Right lobe of liver (tissue), 6 donors: ENCODE results near the gene COL28A1. TPM values are rescaled to one million over a fixed set of nuclear protein-coding genes. Genes with fewer than 3 reads are reported as not detected.

Source experiments
- ATAC-seq, 4 donors: fragments of 200-7000 bp; cut with Tn5 transposase; one replicate each; pipeline ENCODE4 v1.9.1; 2020; ENCODE audit warnings: mild to moderate bottlenecking in 4 of 4, moderate library complexity in 4 of 4
- DNase-seq, 3 donors: peaks; one replicate each; pipeline ENCODE4 v3.0.0-alpha.2; 2020
- H3K27ac ChIP-seq, 3 donors: fragments of 200-600 bp; one replicate each; pipeline ENCODE4 v1.8.0; 2022
- H3K27me3 ChIP-seq, 2 donors: fragments of 200-600 bp; one replicate each; pipeline ENCODE4 v1.8.0; 2022
- H3K36me3 ChIP-seq, 4 donors: fragments of 200-600 bp; sonication (generic) in 1 of 4; one replicate each; pipeline versions ENCODE4 v1.5.1 to v1.8.0; 2017 to 2022; ENCODE audit warnings: control low read depth in 1 of 4
- H3K4me1 ChIP-seq, 4 donors: fragments of 200-600 bp; sonication (generic) in 1 of 4; one replicate each; pipeline versions ENCODE4 v1.5.1 to v1.8.0; 2017 to 2022; ENCODE audit warnings: control low read depth in 1 of 4
- H3K4me3 ChIP-seq, 3 donors: fragments of 200-600 bp; one replicate each; pipeline ENCODE4 v1.8.0; 2022
- H3K9me3 ChIP-seq, 4 donors: fragments of 200-600 bp; sonication (generic) in 1 of 4; one replicate each; pipeline versions ENCODE4 v1.5.1 to v1.8.0; 2017 to 2022; ENCODE audit warnings: control low read depth in 1 of 4
- CTCF ChIP-seq, 4 donors: fragments of 200-600 bp in 3 of 4; fragments of 450-650 bp in 1 of 4; IDR thresholded peaks; one replicate each; pipeline versions ENCODE4 v1.5.1 to v1.8.0; 2016 to 2022; ENCODE audit warnings: antibody characterized with exemption in 4 of 4, mild to moderate bottlenecking in 2 of 4
- POLR2A ChIP-seq: fragments of 450-650 bp; IDR thresholded peaks from one replicate; pipeline ENCODE4 v1.6.1; 2017; ENCODE audit warnings: antibody characterized with exemption, mild to moderate bottlenecking
- WGBS: methylation state at CpG from one replicate; pipeline ENCODE4 v1.1.6; 2018; ENCODE audit warnings: low coverage, low lambda C conversion rate; ENCODE audit not compliant: insufficient coverage; ENCODE audit errors: missing lambda C conversion rate; 5-methylcytosine and 5-hydroxymethylcytosine counted together
- intact Hi-C, 2 donors: fragments of 100-400 bp; cut with DNase I; formaldehyde crosslinking; loops; one replicate each; pipeline versions ENCODE4 v1.11.2 to v1.14.1; 2022
- total RNA-seq, 6 experiments: library from RNA; depleted of rRNA in 2 of 6; stranded (reverse); fragments of >200 nt in 2 of 6; fragmentation: NEBNext Ultra II Directional in 3 of 6; extraction: Animal tissue kit (Norgen Biotek cat#: 25700) in 3 of 6; gene quantifications; one replicate each; pipeline versions ENCODE4 v1.1.0 to v1.2.4, GENCODE V29; 2016 to 2023
- donor health status: DM: no; HTN: yes; CAD: no.
- donor health status: DM: no; HTN: no; CAD: no.
- donor health status: DM: no; HTN: no; CAD: no.
- donor health status: DM: no; HTN: yes; CAD: no.
- donor health status: DM: no; HTN: yes; CAD: no.

The COL28A1 gene
- total RNA-seq, 6 experiments from 2014 or later = 0.07 to 0.51 (median 0.34) TPM; not detected in 2

DNA sequence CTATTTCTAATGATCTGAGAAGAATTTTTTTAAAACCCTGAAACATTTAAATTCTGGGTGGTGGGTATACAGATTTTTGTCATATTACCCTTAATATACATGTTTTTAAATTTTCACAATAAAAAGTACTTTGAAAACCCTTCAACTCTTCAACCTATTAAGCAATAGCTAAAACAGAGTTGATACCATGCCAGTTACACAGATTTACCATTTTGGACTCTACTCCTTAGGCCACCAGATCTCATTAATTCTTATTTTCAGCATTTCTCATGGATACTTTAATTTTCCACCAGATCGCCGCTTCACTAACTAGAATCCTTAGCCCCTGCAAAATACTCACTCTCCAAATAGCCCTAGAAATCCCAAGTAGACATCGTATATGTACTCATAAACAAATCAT, 12.7 kb upstream of the COL28A1 start:
- no peaks in the 10 kb centered on the region for H3K27me3 ChIP-seq
- ATAC-seq = peak; percentile 30 to 62 (median 46)
- no peaks in the 10 kb centered on the region for H3K36me3 ChIP-seq
- no peak for DNase-seq
- TF ChIP-seq CTCF (IDR thresholded peaks at IDR 0.05) (no peak), POLR2A (no peak)
- H3K27ac ChIP-seq = no peak overlapping the region
- intact Hi-C loops = no loop called here
- peaks cover 0 to 23% (median 3%) of the 10 kb centered on the region in 4 donors for H3K4me1 ChIP-seq
- WGBS = 84% methylated on average over 3 of the region's 3 CpGs
- no peaks in the 10 kb centered on the region for H3K9me3 ChIP-seq
- no peak overlapping the region for H3K4me3 ChIP-seq

- DNase-seq (no peak), ATAC-seq (peak; percentile 57 to 85 (median 80))
- H3K36me3 ChIP-seq = no peaks in the 10 kb centered on the region
- H3K4me3 ChIP-seq = peak overlapping the region in 2 of 3 donors; percentile 26 to 33
- H3K27me3 ChIP-seq = no peaks in the 10 kb centered on the region
- intact Hi-C loops = no loop called here
- peak overlapping the region in 1 of 3 donors; percentile 4 for H3K27ac ChIP-seq
- H3K4me1 ChIP-seq = peaks cover 0 to 12% (median 2%) of the 10 kb centered on the region in 4 donors
- 6% methylated on average over 4 of the region's 4 CpGs for WGBS
- TF ChIP-seq POLR2A (no peak), CTCF (IDR thresholded peaks at IDR 0.05) (no peak)
- H3K9me3 ChIP-seq = no peaks in the 10 kb centered on the region
Observed at GRCh38 chr7:7542251-7542835, 6.7 kb upstream of the COL28A1 start.

GRCh38 chr7:7539711-7540110, 4.0 kb upstream of the COL28A1 start:
- Histone ChIP-seq H3K27ac (no peak overlapping the region), H3K4me3 (no peak overlapping the region), H3K9me3 (no peaks in the 10 kb centered on the region), H3K27me3 (no peaks in the 10 kb centered on the region), H3K4me1 (peaks cover 0 to 12% (median 2%) of the 10 kb centered on the region in 4 donors), H3K36me3 (no peaks in the 10 kb centered on the region)
- ATAC-seq (no peak), DNase-seq (no peak)
- intact Hi-C loops = loop anchor here in 1 of 2 donors (10.0 kb wide), 1 partner anchor 105 kb away; no protein-coding TSS in a partner anchor
- no peak for TF ChIP-seq POLR2A
- no peak for TF ChIP-seq CTCF (IDR thresholded peaks at IDR 0.05)
- 60% methylated on average over 4 of the region's 4 CpGs for WGBS

DNA sequence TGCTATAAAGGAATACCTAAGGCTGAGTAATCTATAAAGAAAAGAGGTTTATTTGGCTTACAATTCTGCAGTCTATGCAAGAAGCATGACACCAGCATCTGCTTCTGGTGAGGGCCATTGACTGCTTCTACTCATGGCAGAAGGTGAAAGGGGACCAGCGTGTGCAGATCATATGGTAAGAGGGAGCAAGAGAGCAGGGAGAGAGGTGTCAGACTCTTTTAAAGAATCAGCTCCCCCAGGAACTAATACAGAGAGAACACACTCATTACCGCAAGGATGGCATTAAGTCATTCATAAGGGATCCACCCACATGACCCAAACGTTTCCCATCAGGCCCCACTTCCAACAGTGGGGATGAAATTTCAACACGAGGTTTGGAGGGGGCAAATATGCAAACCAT, 3.5 kb upstream of the COL28A1 start:
- no peak for DNase-seq
- TF ChIP-seq POLR2A (no peak), CTCF (IDR thresholded peaks at IDR 0.05) (no peak)
- H3K27ac ChIP-seq = no peak overlapping the region
- intact Hi-C loops = loop anchor here in 1 of 2 donors (10.0 kb wide), 1 partner anchor 104 kb away; no protein-coding TSS in a partner anchor
- 68% methylated on average over 4 of the region's 4 CpGs for WGBS
- ATAC-seq = no peak
- no peak overlapping the region for H3K4me3 ChIP-seq
- no peaks in the 10 kb centered on the region for H3K27me3 ChIP-seq
- no peaks in the 10 kb centered on the region for H3K36me3 ChIP-seq
- H3K9me3 ChIP-seq = no peaks in the 10 kb centered on the region
- H3K4me1 ChIP-seq = peaks cover 0 to 12% (median 2%) of the 10 kb centered on the region in 4 donors
